Measurements from ENCODE around the gene ZNHIT3.

Gene ZNHIT3

GRCh38 chr17:36498155-36498554 lies 11.7 kb downstream of the ZNHIT3 start:
- TF ChIP-seq ZNF384 (IDR thresholded peaks at IDR 0.05) (no peak), FOXA1 (IDR thresholded peaks at IDR 0.05) (no peak), LEF1 (IDR thresholded peaks at IDR 0.05; ENCODE audit: borderline replicate concordance) (no peak), FOXK2 (IDR thresholded peaks at IDR 0.05) (no peak), FOXM1 (IDR thresholded peaks at IDR 0.05; ENCODE audit: borderline replicate concordance) (no peak), BHLHE40 (IDR thresholded peaks at IDR 0.05; ENCODE audit: borderline replicate concordance) (no peak), ARNT (IDR thresholded peaks at IDR 0.05) (no peak), TARDBP (IDR thresholded peaks at IDR 0.05) (no peak), CTBP1 (IDR thresholded peaks at IDR 0.05; ENCODE audit: borderline replicate concordance) (no peak)
- TF ChIP-seq, protein P1, sequence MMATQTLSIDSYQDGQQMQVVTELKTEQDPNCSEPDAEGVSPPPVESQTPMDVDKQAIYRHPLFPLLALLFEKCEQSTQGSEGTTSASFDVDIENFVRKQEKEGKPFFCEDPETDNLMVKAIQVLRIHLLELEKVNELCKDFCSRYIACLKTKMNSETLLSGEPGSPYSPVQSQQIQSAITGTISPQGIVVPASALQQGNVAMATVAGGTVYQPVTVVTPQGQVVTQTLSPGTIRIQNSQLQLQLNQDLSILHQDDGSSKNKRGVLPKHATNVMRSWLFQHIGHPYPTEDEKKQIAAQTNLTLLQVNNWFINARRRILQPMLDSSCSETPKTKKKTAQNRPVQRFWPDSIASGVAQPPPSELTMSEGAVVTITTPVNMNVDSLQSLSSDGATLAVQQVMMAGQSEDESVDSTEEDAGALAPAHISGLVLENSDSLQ (IDR thresholded peaks at IDR 0.05) = no peak
- CTCF ChIA-PET = interaction anchor here (0.6 kb wide), 1 partner anchor 957 kb away, joined by 3 read pairs; no protein-coding TSS in a partner anchor
- no peak for DNase-seq (ENCODE audit: extremely low spot score)
- POLR2A ChIA-PET = interaction anchor here (1.0 to 1.9 kb wide), 2 partner anchors 12 to 37 kb away, joined by 4 to 7 read pairs; partner anchors contain the start of genes MYO19 and PIGW

GRCh38 chr17:36498560-36499300 lies 12.2 kb downstream of the ZNHIT3 start:
- TF ChIP-seq FOXK2 (IDR thresholded peaks at IDR 0.05) = no peak
- no peak for TF ChIP-seq BHLHE40 (IDR thresholded peaks at IDR 0.05; ENCODE audit: borderline replicate concordance)
- no peak for TF ChIP-seq ZNF384 (IDR thresholded peaks at IDR 0.05)
- TF ChIP-seq ELF4 (IDR thresholded peaks at IDR 0.05) = no peak
- no peak for TF ChIP-seq FOXA1 (IDR thresholded peaks at IDR 0.05)
- no peak for TF ChIP-seq L3MBTL2 (conservative IDR thresholded peaks at IDR 0.05)
- no peak for TF ChIP-seq TARDBP (IDR thresholded peaks at IDR 0.05)
- TF ChIP-seq FOXM1 (IDR thresholded peaks at IDR 0.05; ENCODE audit: borderline replicate concordance) = no peak
- TF ChIP-seq ARNT (IDR thresholded peaks at IDR 0.05) = no peak
- TF ChIP-seq SUZ12 (IDR thresholded peaks at IDR 0.05) = no peak
- no peak for TF ChIP-seq LEF1 (IDR thresholded peaks at IDR 0.05; ENCODE audit: borderline replicate concordance)
- TF ChIP-seq NFRKB (IDR thresholded peaks at IDR 0.05) = no peak
- TF ChIP-seq HDGF (IDR thresholded peaks at IDR 0.05; ENCODE audit: borderline replicate concordance) = no peak
- no peak for TF ChIP-seq CTBP1 (IDR thresholded peaks at IDR 0.05; ENCODE audit: borderline replicate concordance)
- TF ChIP-seq, protein P1 (IDR thresholded peaks at IDR 0.05) = no peak
- TF ChIP-seq SP1 (IDR thresholded peaks at IDR 0.05) = no peak
- no peak for DNase-seq (ENCODE audit: extremely low spot score)
- POLR2A ChIA-PET = interaction anchor here (1.0 to 2.0 kb wide), 3 partner anchors 12 to 36 kb away, joined by 4 to 7 read pairs (median 7); partner anchors contain the start of genes MYO19, PIGW and ZNHIT3
- CTCF ChIA-PET = no interaction called here

GRCh38 chr17:36500745-36501225 lies 14.3 kb downstream of the ZNHIT3 start:
- no peak for DNase-seq (ENCODE audit: extremely low spot score)
- TF ChIP-seq ELF4 (IDR thresholded peaks at IDR 0.05) (no peak), FOXK2 (IDR thresholded peaks at IDR 0.05) (no peak), LEF1 (IDR thresholded peaks at IDR 0.05; ENCODE audit: borderline replicate concordance) (no peak), TARDBP (IDR thresholded peaks at IDR 0.05) (no peak), BHLHE40 (IDR thresholded peaks at IDR 0.05; ENCODE audit: borderline replicate concordance) (no peak), SUZ12 (IDR thresholded peaks at IDR 0.05) (no peak)
- ChIA-PET CTCF (interaction anchor here (0.8 kb wide), 1 partner anchor 18 kb away, joined by 3 read pairs; no protein-coding TSS in a partner anchor), POLR2A (interaction anchor here (0.6 to 2.0 kb wide), 3 partner anchors 12 to 14 kb away, joined by 4 to 7 read pairs (median 4); partner anchors contain the start of gene ZNHIT3)

DNA sequence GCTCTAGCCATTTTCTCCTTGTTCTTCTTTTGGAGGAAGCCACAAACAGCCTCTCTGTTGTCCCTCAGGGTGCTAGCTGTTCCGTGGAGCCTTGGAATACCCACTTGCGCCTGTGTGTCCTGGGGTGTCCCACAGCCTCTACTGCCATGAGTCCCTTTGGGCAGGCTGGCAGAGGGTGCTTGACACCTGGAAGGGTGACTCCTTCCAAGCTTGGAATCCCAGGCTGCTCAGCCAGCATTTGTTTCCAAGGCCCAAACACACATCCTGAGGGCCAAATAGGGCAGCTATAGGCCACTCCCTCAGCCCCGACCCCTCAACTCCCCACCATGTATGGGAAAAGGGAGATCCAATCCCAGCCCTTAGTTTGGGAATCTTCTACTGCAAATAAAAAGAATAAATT lies 14.9 kb downstream of the ZNHIT3 start:
- POLR2A ChIA-PET = interaction anchor here (1.4 kb wide), 1 partner anchor 12 kb away, joined by 4 read pairs; no protein-coding TSS in a partner anchor
- CTCF ChIA-PET = no interaction called here
- DNase-seq (ENCODE audit: extremely low spot score) = no peak
- no peak for TF ChIP-seq FOXM1 (IDR thresholded peaks at IDR 0.05; ENCODE audit: borderline replicate concordance)
- no peak for TF ChIP-seq CTBP1 (IDR thresholded peaks at IDR 0.05; ENCODE audit: borderline replicate concordance)
- TF ChIP-seq L3MBTL2 (conservative IDR thresholded peaks at IDR 0.05) = no peak
- TF ChIP-seq BHLHE40 (IDR thresholded peaks at IDR 0.05; ENCODE audit: borderline replicate concordance) = no peak
- no peak for TF ChIP-seq TARDBP (IDR thresholded peaks at IDR 0.05)
- TF ChIP-seq FOXA1 (IDR thresholded peaks at IDR 0.05) = no peak
- no peak for TF ChIP-seq ARNT (IDR thresholded peaks at IDR 0.05)
- no peak for TF ChIP-seq NFRKB (IDR thresholded peaks at IDR 0.05)
- TF ChIP-seq LEF1 (IDR thresholded peaks at IDR 0.05; ENCODE audit: borderline replicate concordance) = no peak

- TF ChIP-seq NFRKB (IDR thresholded peaks at IDR 0.05) (no peak), ZNF384 (IDR thresholded peaks at IDR 0.05) (no peak), BHLHE40 (IDR thresholded peaks at IDR 0.05; ENCODE audit: borderline replicate concordance) (no peak), LEF1 (IDR thresholded peaks at IDR 0.05; ENCODE audit: borderline replicate concordance) (no peak), FOXA1 (IDR thresholded peaks at IDR 0.05) (no peak), SUZ12 (IDR thresholded peaks at IDR 0.05) (no peak), HDGF (IDR thresholded peaks at IDR 0.05; ENCODE audit: borderline replicate concordance) (no peak), FOXM1 (IDR thresholded peaks at IDR 0.05; ENCODE audit: borderline replicate concordance) (no peak)
- TF ChIP-seq, protein P1 (IDR thresholded peaks at IDR 0.05) = no peak
- CTCF ChIA-PET = no interaction called here
- POLR2A ChIA-PET = no interaction called here
- no peak for DNase-seq (ENCODE audit: extremely low spot score)
Observed at GRCh38 chr17:36501963-36502362, 15.5 kb downstream of the ZNHIT3 start.
